D721Med (cell line): ENCODE measurements around the gene GRAMD1A.

ENCODE experiments used
- DNase-seq: peaks from one replicate; pipeline ENCODE4 v3.0.0; 2011; ENCODE audit warnings: low spot score; ENCODE audit not compliant: insufficient read length
- FAIRE-seq: peaks from 2 replicates; lab custom pipeline; 2011; peaks lifted over from hg19 to GRCh38; lab: Jason Lieb, UNC
- TF ChIP-seq, protein P1 (sequence below): IDR thresholded peaks from 2 replicates; pipeline ENCODE4 v1.5.1; 2012; ENCODE audit warnings: mild to moderate bottlenecking, control low read depth; ENCODE audit not compliant: insufficient read depth; ENCODE audit errors: missing control alignments

The GRAMD1A gene

GRCh38 chr19:35030257-35031071, 30.3 kb downstream of the GRAMD1A start, which contains the start of gene SCN1B:
Gene SCN1B (plus strand): TSS chr19:35030470. CDS start chr19:35030821, 351 bp downstream.
- DNase-seq (peak; percentile 76), FAIRE-seq (no peak)
- TF ChIP-seq, protein P1, sequence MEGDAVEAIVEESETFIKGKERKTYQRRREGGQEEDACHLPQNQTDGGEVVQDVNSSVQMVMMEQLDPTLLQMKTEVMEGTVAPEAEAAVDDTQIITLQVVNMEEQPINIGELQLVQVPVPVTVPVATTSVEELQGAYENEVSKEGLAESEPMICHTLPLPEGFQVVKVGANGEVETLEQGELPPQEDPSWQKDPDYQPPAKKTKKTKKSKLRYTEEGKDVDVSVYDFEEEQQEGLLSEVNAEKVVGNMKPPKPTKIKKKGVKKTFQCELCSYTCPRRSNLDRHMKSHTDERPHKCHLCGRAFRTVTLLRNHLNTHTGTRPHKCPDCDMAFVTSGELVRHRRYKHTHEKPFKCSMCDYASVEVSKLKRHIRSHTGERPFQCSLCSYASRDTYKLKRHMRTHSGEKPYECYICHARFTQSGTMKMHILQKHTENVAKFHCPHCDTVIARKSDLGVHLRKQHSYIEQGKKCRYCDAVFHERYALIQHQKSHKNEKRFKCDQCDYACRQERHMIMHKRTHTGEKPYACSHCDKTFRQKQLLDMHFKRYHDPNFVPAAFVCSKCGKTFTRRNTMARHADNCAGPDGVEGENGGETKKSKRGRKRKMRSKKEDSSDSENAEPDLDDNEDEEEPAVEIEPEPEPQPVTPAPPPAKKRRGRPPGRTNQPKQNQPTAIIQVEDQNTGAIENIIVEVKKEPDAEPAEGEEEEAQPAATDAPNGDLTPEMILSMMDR: no peak

GRCh38 chr19:35031072-35031881, 31.2 kb downstream of the GRAMD1A start:
- DNase-seq (no peak), FAIRE-seq (no peak)
- TF ChIP-seq, protein P1: no peak

DNA sequence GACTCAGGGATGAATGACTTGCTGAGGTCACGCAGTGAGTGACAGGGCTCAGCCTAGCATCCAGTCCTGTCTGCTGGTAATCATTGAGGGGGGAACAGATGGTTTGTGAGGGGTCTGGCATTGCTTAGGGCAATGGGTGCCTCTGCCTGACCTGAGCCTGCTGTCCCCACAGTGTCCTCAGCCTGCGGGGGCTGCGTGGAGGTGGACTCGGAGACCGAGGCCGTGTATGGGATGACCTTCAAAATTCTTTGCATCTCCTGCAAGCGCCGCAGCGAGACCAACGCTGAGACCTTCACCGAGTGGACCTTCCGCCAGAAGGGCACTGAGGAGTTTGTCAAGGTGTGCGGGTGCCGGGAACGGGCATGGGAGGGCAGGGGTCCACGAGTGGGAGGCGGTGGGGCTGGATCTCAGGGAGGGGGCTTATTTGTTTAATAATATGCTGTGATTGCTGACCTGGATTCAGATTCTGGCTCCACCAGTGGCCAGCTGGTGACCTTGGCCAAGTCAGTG, 32.3 kb downstream of the GRAMD1A start:
- DNase-seq: no peak
- no peak for FAIRE-seq
- TF ChIP-seq, protein P1: no peak

DNA sequence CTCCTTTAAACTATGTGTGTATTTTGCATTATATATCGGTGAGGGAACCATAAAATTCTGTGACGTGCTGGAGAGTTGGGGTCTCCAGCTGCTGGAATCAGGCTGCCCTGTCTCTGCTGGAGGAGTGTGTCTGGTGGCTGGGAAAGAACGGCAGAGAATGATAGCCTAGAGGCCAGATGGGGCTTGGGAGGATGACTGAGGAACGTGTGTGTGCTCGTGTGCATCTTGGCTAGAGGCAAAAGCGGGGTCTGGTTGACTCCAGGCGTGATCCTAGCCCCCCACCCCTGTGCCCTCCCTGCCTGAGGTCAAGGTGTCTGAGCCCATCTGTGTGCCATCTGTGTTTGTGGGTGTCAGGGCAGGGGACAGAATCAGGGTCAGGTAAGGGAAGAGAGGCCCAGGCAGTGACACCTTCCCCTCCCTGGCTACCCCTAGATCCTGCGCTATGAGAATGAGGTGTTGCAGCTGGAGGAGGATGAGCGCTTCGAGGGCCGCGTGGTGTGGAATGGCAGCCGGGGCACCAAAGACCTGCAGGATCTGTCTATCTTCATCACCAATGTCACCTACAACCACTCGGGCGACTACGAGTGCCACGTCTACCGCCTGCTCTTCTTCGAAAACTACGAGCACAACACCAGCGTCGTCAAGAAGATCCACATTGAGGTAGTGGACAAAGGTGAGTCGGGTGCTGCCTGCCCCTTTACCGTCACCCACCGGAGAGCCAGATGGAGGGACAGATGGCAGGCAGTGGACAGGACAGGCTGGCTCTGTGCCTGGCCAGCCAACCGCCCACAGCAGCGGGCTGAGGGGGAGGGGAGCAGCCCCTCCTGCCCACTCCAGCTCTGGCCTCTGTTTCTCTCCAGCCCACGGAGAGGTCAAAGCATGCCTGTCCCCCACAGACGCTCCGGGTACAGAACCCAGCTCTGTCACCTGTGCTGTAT, 33.2 kb downstream of the GRAMD1A start:
- FAIRE-seq (no peak), DNase-seq (no peak)
- TF ChIP-seq, protein P1: no peak

DNA sequence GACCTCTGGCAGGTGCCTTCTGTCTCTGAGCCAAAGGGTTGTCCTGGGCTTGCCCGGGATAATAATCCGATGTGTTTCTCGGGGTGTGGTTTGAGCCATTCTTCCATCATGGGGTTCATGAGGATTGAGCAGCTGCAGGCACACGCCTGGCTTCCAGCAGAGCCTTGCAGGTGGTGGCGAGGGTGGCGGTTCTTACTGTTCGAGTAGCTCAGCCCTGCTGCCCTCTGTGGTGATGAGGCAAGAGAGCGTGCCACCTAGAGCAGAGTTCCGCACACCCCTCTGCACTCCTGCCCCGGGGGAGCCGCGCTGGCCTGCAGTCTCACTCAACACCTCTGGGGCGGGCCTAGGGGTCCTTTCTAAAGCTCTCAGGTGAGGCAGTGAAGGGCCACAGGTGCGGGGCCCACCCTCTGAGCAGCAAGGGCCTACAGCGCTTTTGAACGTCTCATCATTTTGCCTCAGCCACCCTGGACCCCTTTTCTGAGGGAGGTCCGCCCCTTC, 33.9 kb downstream of the GRAMD1A start:
- FAIRE-seq: no peak
- TF ChIP-seq, protein P1: no peak

More for the DNA sequence above, 33.9 kb downstream of the GRAMD1A start:
- DNase-seq: no peak
